ENCODE data around the gene SCART1.
"Not testable (repeated sequence)": the region's sequence is repeated elsewhere in the genome, so short reads cannot be mapped to it uniquely, and the experiment has no call there.

The SCART1 gene

GRCh38 chr10:133457100-133457841 lies 3.5 kb downstream of the SCART1 start:
- no peak for DNase-seq

- DNase-seq, result no peak
Observed at GRCh38 chr10:133458021-133458709, 4.4 kb downstream of the SCART1 start.

- DNase-seq, result no peak
Observed at GRCh38 chr10:133458710-133459453, 5.1 kb downstream of the SCART1 start.

GRCh38 chr10:133459454-133460207 lies 5.9 kb downstream of the SCART1 start:
- no peak for DNase-seq

- no peak for DNase-seq
Observed at GRCh38 chr10:133460208-133460769, 6.5 kb downstream of the SCART1 start.

- no peak for DNase-seq
Observed at GRCh38 chr10:133461027-133461426, 7.3 kb downstream of the SCART1 start.

- no peak for DNase-seq
Observed at GRCh38 chr10:133461841-133462240, 8.1 kb downstream of the SCART1 start.

- DNase-seq, result no peak
Observed at GRCh38 chr10:133462512-133463305, 9.0 kb downstream of the SCART1 start.

GRCh38 chr10:133464582-133465031 lies 10.9 kb downstream of the SCART1 start:
- no peak for DNase-seq

- DNase-seq, result no peak
Observed at GRCh38 chr10:133465191-133465949, 11.6 kb downstream of the SCART1 start.

- DNase-seq, result no peak
Observed at GRCh38 chr10:133465950-133466474, 12.3 kb downstream of the SCART1 start.

- DNase-seq, result no peak
Observed at GRCh38 chr10:133466683-133467275, 13.0 kb downstream of the SCART1 start.

- no peak for DNase-seq
Observed at GRCh38 chr10:133467286-133467911, 13.7 kb downstream of the SCART1 start.

- DNase-seq, result not testable (repeated sequence)
Observed at GRCh38 chr10:133469205-133469604, 15.5 kb downstream of the SCART1 start.

GRCh38 chr10:133471300-133472109 lies 17.8 kb downstream of the SCART1 start:
- DNase-seq, result no peak

GRCh38 chr10:133473270-133473669 lies 19.5 kb downstream of the SCART1 start:
- DNase-seq, result no peak

- no peak for DNase-seq
Observed at GRCh38 chr10:133474027-133474426, 20.3 kb downstream of the SCART1 start.

GRCh38 chr10:133474665-133475424 lies 21.1 kb downstream of the SCART1 start:
- DNase-seq, result no peak

All from NCI-H1436 treated with DMSO at 0.1 percent for 48 hours (cell line).